CD4-positive, alpha-beta T cell treated with Interleukin-1 beta for 1 hour (primary cell): ENCODE measurements around the gene SIRT5.
A peak's percentile ranks its signal among the peaks of the same experiment; 100 is the strongest.

Experiments
- DNase-seq, 2 donors: peaks; one replicate each; pipeline ENCODE4 v3.0.0-alpha.2; 2020 to 2022

SIRT5 gene

GRCh38 chr6:13574571-13575376 lies at the start of gene SIRT5:
Gene SIRT5 (plus strand): TSS chr6:13574601. CDS start chr6:13584111, 9,510 bp downstream.
- peak; percentile 77 to 78 for DNase-seq

GRCh38 chr6:13524801-13525508 lies 49.4 kb upstream of the SIRT5 start:
- no peak for DNase-seq

GRCh38 chr6:13526357-13526726 lies 48.1 kb upstream of the SIRT5 start:
- no peak for DNase-seq

- peak; percentile 3 to 72 for DNase-seq
Measured at GRCh38 chr6:13526727-13527670, 47.4 kb upstream of the SIRT5 start.

- no peak for DNase-seq
Measured at GRCh38 chr6:13527671-13528056, 46.7 kb upstream of the SIRT5 start.

GRCh38 chr6:13528232-13528631 lies 46.2 kb upstream of the SIRT5 start:
- no peak for DNase-seq

- DNase-seq = no peak
Measured at GRCh38 chr6:13528777-13529343, 45.5 kb upstream of the SIRT5 start.

- no peak for DNase-seq
Measured at GRCh38 chr6:13531956-13532355, 42.4 kb upstream of the SIRT5 start.

- DNase-seq = no peak
Measured at GRCh38 chr6:13534536-13534935, 39.9 kb upstream of the SIRT5 start.

- no peak for DNase-seq
Measured at GRCh38 chr6:13535306-13535705, 39.1 kb upstream of the SIRT5 start.

- no peak for DNase-seq
Measured at GRCh38 chr6:13536796-13537526, 37.4 kb upstream of the SIRT5 start.

GRCh38 chr6:13537527-13537897 lies 36.9 kb upstream of the SIRT5 start:
- no peak for DNase-seq

- peak in 1 of 2 donors; percentile 45 for DNase-seq
Measured at GRCh38 chr6:13538084-13538483, 36.3 kb upstream of the SIRT5 start.

- DNase-seq = no peak
Measured at GRCh38 chr6:13538600-13538999, 35.8 kb upstream of the SIRT5 start.

GRCh38 chr6:13539572-13539971 lies 34.8 kb upstream of the SIRT5 start:
- DNase-seq = no peak

- no peak for DNase-seq
Measured at GRCh38 chr6:13541496-13541895, 32.9 kb upstream of the SIRT5 start.

- no peak for DNase-seq
Measured at GRCh38 chr6:13544454-13545186, 29.8 kb upstream of the SIRT5 start.

- DNase-seq = no peak
Measured at GRCh38 chr6:13545885-13546284, 28.5 kb upstream of the SIRT5 start.

- no peak for DNase-seq
Measured at GRCh38 chr6:13548500-13549210, 25.7 kb upstream of the SIRT5 start.

GRCh38 chr6:13550656-13551055 lies 23.7 kb upstream of the SIRT5 start:
- no peak for DNase-seq

GRCh38 chr6:13553646-13554045 lies 20.8 kb upstream of the SIRT5 start:
- DNase-seq = no peak
